OCI-LY7 (cell line): Measurements from ENCODE around the gene PIEZO2. TPM values are rescaled to one million over a fixed set of nuclear protein-coding genes. Genes with fewer than 3 reads are reported as not detected.

Source experiments
- BruUV-seq: library from RNA; stranded (reverse); fragments of 400-500 nt; replicated peaks from 2 replicates; lab custom pipeline; 2021; lab: Mats Ljungman, UMichigan
- CTCF ChIA-PET: fragments of 300-600 bp; sonication (Branson Sonifier 250); formaldehyde crosslinking; loops from one replicate; lab custom pipeline; 2022; ENCODE audit warnings: antibody characterized with exemption; ENCODE audit not compliant: unreplicated experiment; lab: Charles Lee
- POLR2A ChIA-PET: fragments of 300-600 bp; sonication (Branson Sonifier 250); formaldehyde crosslinking; loops from one replicate; lab custom pipeline; 2022; ENCODE audit warnings: antibody characterized with exemption; lab: Charles Lee
- DNase-seq: peaks from one replicate; pipeline ENCODE4 v3.0.0-alpha.2; 2015; ENCODE audit warnings: low spot score
- H2AFZ ChIP-seq: fragments of 200-600 bp; sonication (generic), shearing (Covaris generic); 2 replicates; pipeline ENCODE4 v1.6.1; 2014; ENCODE audit warnings: mild to moderate bottlenecking, antibody characterized with exemption, low read length, moderate library complexity
- H3K27ac ChIP-seq: fragments of 200-600 bp; sonication (generic); 2 replicates; pipeline ENCODE4 v1.5.1; 2014; ENCODE audit warnings: mixed run types, low read depth, mild to moderate bottlenecking, moderate library complexity, low read length, inconsistent platforms; ENCODE audit not compliant: poor library complexity, severe bottlenecking
- H3K36me3 ChIP-seq: fragments of 200-600 bp; sonication (generic); 2 replicates; pipeline ENCODE4 v1.6.1; 2014; ENCODE audit warnings: mild to moderate bottlenecking, antibody characterized with exemption, low read length, moderate library complexity, mixed read lengths; ENCODE audit not compliant: insufficient read depth
- H3K4me1 ChIP-seq: fragments of 200-600 bp; sonication (generic); 2 replicates; pipeline ENCODE4 v1.5.1; 2014; ENCODE audit warnings: mild to moderate bottlenecking, low read length; ENCODE audit not compliant: insufficient read depth, poor library complexity, severe bottlenecking
- H3K4me2 ChIP-seq: fragments of 200-600 bp; sonication (generic); 2 replicates; pipeline ENCODE4 v1.6.1; 2014; ENCODE audit warnings: mild to moderate bottlenecking, low read length
- H3K4me3 ChIP-seq: fragments of 200-600 bp; sonication (generic); 2 replicates; pipeline ENCODE4 v1.5.1; 2014; ENCODE audit warnings: mild to moderate bottlenecking, low read depth, low read length; ENCODE audit not compliant: poor library complexity, severe bottlenecking
- H3K79me2 ChIP-seq: fragments of 200-600 bp; sonication (generic); 2 replicates; pipeline ENCODE4 v1.6.1; 2016; ENCODE audit warnings: low read depth, mild to moderate bottlenecking, low read length, moderate library complexity, mixed read lengths; ENCODE audit not compliant: insufficient read depth
- H3K9me2 ChIP-seq: fragments of 200-600 bp; sonication (generic); 2 replicates; pipeline ENCODE4 v1.6.1; 2016; ENCODE audit warnings: mild to moderate bottlenecking, low read length, mixed read lengths; ENCODE audit not compliant: insufficient read depth
- H3K9me3 ChIP-seq: fragments of 200-600 bp; sonication (generic); 2 replicates; pipeline ENCODE4 v1.6.1; 2014; ENCODE audit warnings: mild to moderate bottlenecking, mixed run types, low read length, mixed read lengths
- H4K20me1 ChIP-seq: fragments of 200-600 bp; sonication (generic); 2 replicates; pipeline ENCODE4 v1.6.1; 2014; ENCODE audit warnings: mild to moderate bottlenecking, antibody characterized with exemption, low read length, moderate library complexity, mixed read lengths; ENCODE audit not compliant: insufficient read depth
- CTCF ChIP-seq: fragments of 200-600 bp; sonication (generic); conservative IDR thresholded peaks from 2 replicates; pipeline ENCODE4 v1.5.1; 2014; ENCODE audit warnings: mild to moderate bottlenecking, antibody characterized with exemption, low read length, moderate library complexity, mixed read lengths
- EZH2phosphoT487 ChIP-seq: fragments of 200-600 bp; sonication (generic); IDR thresholded peaks from 2 replicates; pipeline ENCODE4 v1.6.1; 2018; ENCODE audit warnings: low read depth, borderline replicate concordance, mild to moderate bottlenecking, mixed run types, antibody characterized with exemption, low read length, moderate library complexity, mixed read lengths
- intact Hi-C: fragments of 100-400 bp; cut with micrococcal nuclease; formaldehyde crosslinking; loops from one replicate; pipeline ENCODE4 v1.10.0; 2022; ENCODE audit not compliant: unreplicated experiment
- total RNA-seq, 2 experiments: library from RNA; depleted of rRNA in 1 of 2; stranded (reverse); fragments of >200 nt in 1 of 2; shearing (Covaris generic) in 1 of 2; gene quantifications; 2 replicates each; pipeline ENCODE4 v1.2.3, GENCODE V29; 2014 to 2022

PIEZO2 gene
- total RNA-seq, 2 experiments from 2014 or later, result 0.95 to 3.3 TPM

- Histone ChIP-seq H3K4me2 (no peak overlapping the region), H3K4me3 (no peak overlapping the region), H3K36me3 (no peaks in the 10 kb centered on the region), H3K9me3 (no peaks in the 10 kb centered on the region), H3K9me2 (no peaks in the 10 kb centered on the region), H3K27ac (no peak overlapping the region), H2AFZ (no peak overlapping the region), H3K4me1 (no peaks in the 10 kb centered on the region), H3K79me2 (no peaks in the 10 kb centered on the region), H4K20me1 (no peaks in the 10 kb centered on the region)
- DNase-seq, result no peak
- ChIA-PET POLR2A (interaction anchor here (0.6 to 1.0 kb wide), 2 partner anchors 13 to 87 kb away, joined by 3 read pairs; no protein-coding TSS in a partner anchor), CTCF (no interaction called here)
- TF ChIP-seq CTCF (no peak), EZH2phosphoT487 (no peak)
- BruUV-seq, result no TSS peak
- intact Hi-C loops, result no loop called here
These were observed 10.9 kb upstream of the PIEZO2 start for GRCh38 chr18:11160313-11160712.

GRCh38 chr18:11159844-11160243, 10.5 kb upstream of the PIEZO2 start:
- no peaks in the 10 kb centered on the region for H3K79me2 ChIP-seq
- no peak overlapping the region for H3K27ac ChIP-seq
- intact Hi-C loops, result no loop called here
- no peak overlapping the region for H2AFZ ChIP-seq
- no peaks in the 10 kb centered on the region for H4K20me1 ChIP-seq
- DNase-seq, result no peak
- H3K9me2 ChIP-seq, result no peaks in the 10 kb centered on the region
- no peaks in the 10 kb centered on the region for H3K9me3 ChIP-seq
- TF ChIP-seq EZH2phosphoT487 (no peak), CTCF (no peak)
- no TSS peak for BruUV-seq
- no peaks in the 10 kb centered on the region for H3K4me1 ChIP-seq
- no peak overlapping the region for H3K4me3 ChIP-seq
- CTCF ChIA-PET, result no interaction called here
- POLR2A ChIA-PET, result interaction anchor here (1.0 kb wide), 1 partner anchor 13 kb away, joined by 3 read pairs; no protein-coding TSS in a partner anchor
- no peak overlapping the region for H3K4me2 ChIP-seq
- H3K36me3 ChIP-seq, result no peaks in the 10 kb centered on the region

GRCh38 chr18:11156978-11157377, 7.6 kb upstream of the PIEZO2 start:
- intact Hi-C loops, result no loop called here
- TF ChIP-seq CTCF (no peak), EZH2phosphoT487 (no peak)
- BruUV-seq, result no TSS peak

More at GRCh38 chr18:11156978-11157377, 7.6 kb upstream of the PIEZO2 start:
- Histone ChIP-seq H3K4me3 (no peak overlapping the region), H3K9me3 (no peaks in the 10 kb centered on the region), H4K20me1 (no peaks in the 10 kb centered on the region), H3K9me2 (no peaks in the 10 kb centered on the region), H3K4me2 (no peak overlapping the region), H3K79me2 (no peaks in the 10 kb centered on the region), H3K36me3 (no peaks in the 10 kb centered on the region), H3K4me1 (no peaks in the 10 kb centered on the region), H3K27ac (no peak overlapping the region), H2AFZ (no peak overlapping the region)
- ChIA-PET CTCF (no interaction called here), POLR2A (no interaction called here)
- no peak for DNase-seq
